ENCODE measurements around the gene CASP7.
A peak's percentile ranks its signal among the peaks of the same experiment; 100 is the strongest.
"Not testable (repeated sequence)": the region's sequence is repeated elsewhere in the genome, so short reads cannot be mapped to it uniquely, and the experiment has no call there.

CASP7 gene

DNA sequence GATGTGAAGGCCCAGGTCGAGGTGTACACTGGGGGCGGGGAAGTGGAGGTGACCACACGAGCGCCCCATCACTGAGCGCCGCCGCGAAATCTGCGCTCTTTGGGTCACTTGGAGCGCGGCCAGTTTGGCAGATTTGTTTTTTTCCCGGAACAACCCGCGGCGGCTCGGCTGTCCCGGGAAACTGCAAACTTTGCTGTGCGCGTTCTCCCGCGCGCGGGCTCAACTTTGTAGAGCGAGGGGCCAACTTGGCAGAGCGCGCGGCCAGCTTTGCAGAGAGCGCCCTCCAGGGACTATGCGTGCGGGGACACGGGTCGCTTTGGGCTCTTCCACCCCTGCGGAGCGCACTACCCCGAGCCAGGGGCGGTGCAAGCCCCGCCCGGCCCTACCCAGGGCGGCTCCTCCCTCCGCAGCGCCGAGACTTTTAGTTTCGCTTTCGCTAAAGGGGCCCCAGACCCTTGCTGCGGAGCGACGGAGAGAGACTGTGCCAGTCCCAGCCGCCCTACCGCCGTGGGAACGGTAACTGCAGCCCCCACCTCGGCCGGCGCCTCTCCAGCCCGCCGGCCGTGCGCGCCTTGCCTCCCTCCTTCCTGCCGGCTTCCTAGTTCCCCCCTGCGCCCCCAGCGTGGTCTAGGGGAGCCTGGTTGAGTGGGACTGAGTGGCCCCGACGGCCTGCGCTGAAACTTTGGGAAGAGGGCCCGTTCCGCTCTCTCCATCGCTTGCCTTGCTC, at the start of gene CASP7:
CASP7 (plus strand) TSS at position 450 of the 727 bp plus-strand sequence. CDS start 17,582 bp downstream, outside the sequence.
- DNase-seq (ENCODE audit: low spot score) = peak; percentile 93

- DNase-seq (ENCODE audit: low spot score) = no peak
These were observed 48.7 kb upstream of the CASP7 start for GRCh38 chr10:113630929-113631533.

DNA sequence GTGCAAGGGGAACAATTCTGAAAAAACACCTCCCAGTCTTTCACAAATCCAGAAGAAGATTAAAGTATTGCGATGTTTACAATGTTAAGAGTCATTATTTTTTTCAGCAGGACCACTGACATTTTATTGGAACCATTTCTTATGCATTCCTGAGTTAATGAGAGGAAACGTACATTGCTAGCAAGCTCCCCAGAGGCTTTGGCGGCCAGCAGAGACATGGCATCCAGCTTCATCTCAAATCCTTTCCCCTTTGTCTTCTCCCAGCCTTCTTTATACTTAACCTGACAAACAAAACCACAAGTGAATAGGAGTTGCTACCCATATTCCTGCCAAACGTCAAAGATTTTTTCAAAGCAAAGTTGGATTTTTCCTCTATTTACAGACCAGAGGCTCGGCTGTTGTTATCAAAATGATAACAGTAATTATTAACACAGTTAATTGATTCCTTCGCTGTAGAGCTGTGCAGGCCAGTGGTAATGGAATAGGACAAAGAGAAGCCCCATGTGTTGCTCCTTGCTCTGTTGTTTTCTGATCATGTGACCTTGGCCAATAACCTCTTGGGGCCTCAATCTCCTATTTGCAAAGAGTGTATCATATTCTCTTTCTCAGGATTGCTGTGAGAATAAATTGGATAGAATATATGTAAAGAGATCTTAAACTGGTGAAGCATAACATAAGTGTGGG, 47.9 kb upstream of the CASP7 start:
- no peak for DNase-seq (ENCODE audit: low spot score)

- DNase-seq (ENCODE audit: low spot score) = no peak
These were observed 39.7 kb upstream of the CASP7 start for GRCh38 chr10:113639966-113640365.

DNA sequence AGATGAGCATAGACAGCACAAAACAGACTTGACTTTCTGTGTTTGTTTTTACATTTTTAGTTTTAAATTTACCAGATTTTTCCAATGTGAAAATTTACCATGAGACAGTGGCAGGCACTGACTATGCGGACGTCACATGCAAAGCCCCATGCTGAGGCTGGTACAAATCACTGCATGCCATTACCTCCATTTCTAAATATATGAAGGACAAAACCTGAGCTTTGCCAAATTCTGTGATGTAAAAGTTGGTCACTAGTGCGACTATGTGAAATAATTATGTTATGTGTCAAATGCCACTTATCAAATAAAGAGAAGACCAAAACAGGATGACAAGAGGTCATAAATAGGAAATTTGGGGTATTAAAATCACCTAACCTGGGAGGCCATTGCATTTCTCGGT, 38.0 kb upstream of the CASP7 start:
- DNase-seq (ENCODE audit: low spot score) = no peak

- DNase-seq (ENCODE audit: low spot score) = no peak
These were observed 36.5 kb upstream of the CASP7 start for GRCh38 chr10:113643183-113643582.

- no peak for DNase-seq (ENCODE audit: low spot score)
These were observed 35.3 kb upstream of the CASP7 start for GRCh38 chr10:113644185-113645120.

GRCh38 chr10:113646336-113647201, 33.1 kb upstream of the CASP7 start:
- DNase-seq (ENCODE audit: low spot score) = no peak

DNA sequence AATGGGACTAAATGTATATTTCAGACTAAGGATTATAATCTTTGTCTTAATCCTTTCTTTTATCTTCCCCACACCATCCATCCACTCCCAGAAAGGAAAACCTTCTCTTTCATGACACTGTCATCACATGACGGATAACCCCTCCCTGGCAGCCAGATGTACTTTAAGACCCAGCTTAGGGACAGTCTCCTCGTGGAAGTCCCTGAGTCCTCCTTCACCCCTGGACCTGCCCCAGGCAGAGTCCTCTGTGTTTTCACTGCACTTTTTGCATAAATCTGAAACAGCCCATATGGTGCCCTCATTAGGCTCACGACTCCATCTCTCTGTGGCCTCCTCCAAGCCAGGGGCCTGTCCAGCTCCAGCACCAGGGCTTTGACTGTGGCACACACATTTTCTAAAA, 31.9 kb upstream of the CASP7 start:
- no peak for DNase-seq (ENCODE audit: low spot score)

GRCh38 chr10:113648478-113648877, 31.2 kb upstream of the CASP7 start:
- DNase-seq (ENCODE audit: low spot score) = no peak

DNA sequence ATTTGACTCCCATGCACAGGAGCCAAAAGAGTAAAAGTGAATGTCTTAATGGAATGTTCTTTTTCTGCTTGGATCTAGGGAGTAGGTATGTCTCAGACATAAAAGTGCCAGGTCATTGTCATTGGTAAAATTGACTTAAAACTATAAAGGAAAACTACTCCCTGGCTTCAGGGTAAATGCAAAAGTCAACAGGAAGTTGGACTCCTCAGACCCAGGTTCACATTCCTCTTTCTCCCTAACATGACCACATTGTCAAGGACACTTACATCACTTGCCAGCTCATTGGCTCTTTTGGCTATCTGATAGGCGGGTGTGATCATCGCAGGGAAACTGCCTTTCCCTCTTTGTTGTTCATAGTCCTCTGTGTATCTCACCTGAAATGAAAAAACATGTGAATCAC, 29.5 kb upstream of the CASP7 start:
- no peak for DNase-seq (ENCODE audit: low spot score)

DNA sequence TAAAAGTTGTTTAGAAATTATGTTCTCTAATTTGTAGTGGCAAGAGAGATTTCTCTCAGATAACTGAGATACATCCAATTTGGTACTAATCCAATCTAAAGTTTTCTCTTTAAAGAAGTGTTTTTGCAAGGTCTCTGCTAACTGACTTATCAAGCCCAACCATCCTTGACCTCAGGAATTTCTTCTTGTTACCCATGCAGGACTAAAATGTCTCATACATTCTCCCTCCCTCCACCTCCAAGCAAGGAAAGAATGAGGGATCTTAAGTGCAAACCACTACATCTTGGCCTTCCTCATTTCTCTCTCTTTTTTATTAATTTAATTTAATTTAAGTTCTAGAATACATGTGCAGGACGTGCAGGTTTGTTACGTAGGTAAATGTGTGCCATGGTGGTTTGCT, 28.7 kb upstream of the CASP7 start:
- DNase-seq (ENCODE audit: low spot score) = no peak

DNA sequence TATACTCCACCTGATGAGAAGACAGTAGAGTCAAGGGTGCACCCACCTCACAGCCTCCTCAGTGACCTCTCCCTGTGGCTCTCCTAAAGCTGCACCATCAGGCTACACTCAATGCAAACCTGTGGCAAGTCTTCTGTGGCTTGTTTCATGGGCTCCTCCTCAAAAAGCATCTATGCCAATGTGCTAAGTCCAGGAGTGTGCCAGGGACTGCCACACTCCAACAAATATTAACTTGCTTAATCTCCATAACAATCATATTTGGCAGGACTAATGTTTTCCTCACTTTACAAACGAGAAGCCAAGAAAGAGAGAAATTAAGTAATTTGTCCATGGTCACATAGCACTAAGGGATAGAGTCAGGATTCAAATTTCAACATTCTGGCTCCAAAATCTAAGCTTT, 27.8 kb upstream of the CASP7 start:
- no peak for DNase-seq (ENCODE audit: low spot score)

- DNase-seq (ENCODE audit: low spot score) = not testable (repeated sequence)
These were observed 27.3 kb upstream of the CASP7 start for GRCh38 chr10:113652456-113652855.

GRCh38 chr10:113656896-113657295, 22.8 kb upstream of the CASP7 start:
- no peak for DNase-seq (ENCODE audit: low spot score)

DNA sequence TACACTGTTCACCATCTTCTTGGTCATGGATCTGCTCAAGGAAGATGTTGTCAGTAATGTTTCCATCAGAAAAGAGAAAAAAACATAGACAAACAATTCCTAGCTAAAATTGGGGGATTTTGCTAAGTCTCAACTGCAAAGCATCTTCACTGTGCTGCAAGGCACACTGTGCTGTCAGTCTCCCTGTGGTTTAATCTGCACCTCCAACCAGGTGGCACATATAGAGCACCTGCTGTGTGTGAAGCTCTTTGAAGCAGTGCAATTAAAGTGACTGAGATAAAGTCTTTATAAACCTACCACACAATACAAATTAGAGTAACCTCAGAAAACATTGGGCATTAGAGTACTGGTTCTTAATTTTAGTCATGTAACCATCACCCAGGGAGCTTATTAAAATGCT, 22.2 kb upstream of the CASP7 start:
- DNase-seq (ENCODE audit: low spot score) = no peak

- DNase-seq (ENCODE audit: low spot score) = no peak
These were observed 18.4 kb upstream of the CASP7 start for GRCh38 chr10:113661332-113661731.

- DNase-seq (ENCODE audit: low spot score) = no peak
These were observed 16.6 kb upstream of the CASP7 start for GRCh38 chr10:113663142-113663541.

- DNase-seq (ENCODE audit: low spot score) = no peak
These were observed 15.8 kb upstream of the CASP7 start, which contains the start of gene NRAP for GRCh38 chr10:113663908-113664307. Gene NRAP (minus strand): TSS chr10:113664041. CDS start chr10:113663882, 159 bp downstream.

DNA sequence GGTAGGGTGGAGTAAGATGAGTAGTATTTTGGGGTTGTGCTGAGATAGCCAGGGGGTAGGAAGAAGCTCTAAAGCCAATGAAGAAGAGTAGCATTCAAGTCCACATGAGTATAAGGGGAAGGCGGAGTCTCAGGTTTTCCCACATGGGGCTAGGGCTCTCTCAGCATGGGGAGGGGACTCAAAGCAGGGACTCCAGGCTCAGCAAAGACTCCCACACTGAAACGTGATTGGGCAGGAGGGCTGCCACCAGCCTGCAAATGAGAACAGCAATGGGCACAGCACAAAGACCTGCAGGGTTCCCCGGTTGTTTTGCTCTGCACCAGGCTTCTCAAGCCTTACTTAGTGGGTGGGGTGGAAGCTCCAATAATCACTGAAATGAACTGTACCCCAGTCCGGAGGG, 14.4 kb upstream of the CASP7 start:
- no peak for DNase-seq (ENCODE audit: low spot score)

GRCh38 chr10:113665806-113666354, 13.8 kb upstream of the CASP7 start:
- DNase-seq (ENCODE audit: low spot score) = no peak

Data from NAMALWA (cell line).